NCI-H82 treated with DMSO at 0.1 percent for 48 hours (cell line): ENCODE measurements around the gene GPC6.
"Not testable (repeated sequence)": the region's sequence is repeated elsewhere in the genome, so short reads cannot be mapped to it uniquely, and the experiment has no call there.

Experiments used
- DNase-seq: peaks from one replicate; lab custom pipeline; 2025; ENCODE audit not compliant: unreplicated experiment; lab: John Stamatoyannopoulos, UW

Gene GPC6

DNA sequence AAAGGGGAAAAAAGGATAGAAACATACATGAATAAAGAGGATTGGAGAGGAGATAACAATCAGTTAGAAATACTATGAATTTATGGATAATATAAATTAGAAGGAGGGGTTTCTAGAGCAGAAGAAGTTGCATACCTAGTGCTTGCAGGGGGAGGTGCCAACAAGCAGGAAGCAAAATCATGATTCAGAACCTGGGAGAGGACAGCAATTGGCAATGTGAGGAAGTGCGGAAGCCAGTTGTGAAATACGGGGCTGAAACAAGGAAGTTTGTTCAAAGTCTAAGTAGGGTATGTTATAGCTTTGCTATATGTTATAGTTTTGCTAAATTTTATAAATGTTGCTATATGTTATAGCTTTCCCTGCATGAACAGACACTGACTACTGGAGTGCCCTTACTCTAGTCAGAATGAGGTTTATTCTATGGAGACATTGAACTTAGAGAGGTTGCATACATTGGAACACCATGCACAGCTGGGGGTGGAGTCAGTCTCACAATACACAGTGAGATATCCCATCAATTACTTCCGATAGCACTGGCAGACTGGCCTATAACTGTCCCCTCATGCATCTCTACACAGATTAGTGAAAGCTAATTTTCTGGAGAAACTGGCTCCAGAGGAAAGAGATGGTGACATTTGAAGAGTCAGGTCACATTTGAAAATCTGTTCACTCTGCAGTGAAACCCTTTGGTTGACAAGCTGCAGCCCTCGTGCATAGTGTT, 92.1 kb downstream of the GPC6 start:
- no peak for DNase-seq

GRCh38 chr13:93320942-93321341, 94.3 kb downstream of the GPC6 start:
- DNase-seq, result no peak

DNA sequence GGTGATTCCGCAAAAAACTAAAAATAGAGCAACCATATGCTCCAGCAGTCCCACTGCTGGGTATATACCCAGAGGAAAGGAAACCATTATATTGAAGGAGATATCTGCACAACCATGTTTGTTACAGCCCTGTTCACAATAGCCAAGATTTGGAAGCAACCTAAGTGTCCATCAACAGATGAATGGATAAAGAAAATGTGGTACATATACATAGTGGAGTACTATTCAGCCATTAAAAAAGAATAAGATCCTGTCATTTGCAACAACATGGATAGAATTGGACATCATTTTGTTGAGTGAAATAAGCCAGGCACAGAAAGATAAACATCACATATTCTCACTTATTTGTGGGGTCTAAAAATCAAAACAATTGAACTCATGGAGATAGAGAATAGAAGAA, 97.3 kb downstream of the GPC6 start:
- not testable (repeated sequence) for DNase-seq

DNA sequence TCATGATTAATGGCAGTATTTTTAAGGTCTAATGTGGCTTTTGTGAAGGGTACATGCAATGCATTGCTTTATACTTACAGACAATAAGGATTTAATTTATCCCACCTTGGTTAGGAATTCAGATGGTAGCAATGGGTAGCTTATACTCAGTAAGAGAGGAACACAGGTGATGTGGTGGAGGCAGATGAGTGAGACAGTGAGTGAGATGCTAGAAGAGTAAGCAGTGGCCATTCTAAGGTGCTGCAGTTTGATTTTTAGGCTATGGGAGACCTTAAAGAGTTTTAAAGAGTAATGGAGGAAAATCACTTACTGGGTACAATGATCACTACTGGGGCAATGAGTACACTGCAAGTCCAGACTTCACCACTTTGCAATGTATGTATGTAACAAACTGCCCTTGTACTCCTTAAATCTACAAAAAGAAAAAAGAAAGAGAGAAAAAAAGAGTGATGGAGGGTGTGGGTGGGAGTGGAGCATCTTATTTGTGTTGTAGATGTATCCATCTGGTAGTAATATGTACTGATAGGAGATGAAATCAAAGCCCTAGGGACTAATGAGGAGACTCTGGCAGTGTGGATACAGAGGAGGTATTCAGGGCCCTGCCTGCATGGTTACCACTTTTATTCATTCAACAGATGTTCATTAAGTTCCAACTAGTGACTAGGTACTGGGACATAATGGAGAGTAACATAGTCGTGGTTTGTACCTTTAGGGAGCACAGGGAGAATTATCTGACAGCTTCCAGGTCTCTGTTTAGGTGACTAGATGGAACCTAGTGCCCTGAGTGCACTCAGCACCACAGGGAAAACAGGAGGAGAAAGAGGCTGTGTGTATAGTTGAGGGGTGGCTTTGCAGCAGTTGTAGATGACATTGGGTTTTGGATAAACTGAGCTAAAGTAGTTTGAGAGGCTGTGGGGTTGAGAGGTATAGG, 99.0 kb downstream of the GPC6 start:
- no peak for DNase-seq

DNA sequence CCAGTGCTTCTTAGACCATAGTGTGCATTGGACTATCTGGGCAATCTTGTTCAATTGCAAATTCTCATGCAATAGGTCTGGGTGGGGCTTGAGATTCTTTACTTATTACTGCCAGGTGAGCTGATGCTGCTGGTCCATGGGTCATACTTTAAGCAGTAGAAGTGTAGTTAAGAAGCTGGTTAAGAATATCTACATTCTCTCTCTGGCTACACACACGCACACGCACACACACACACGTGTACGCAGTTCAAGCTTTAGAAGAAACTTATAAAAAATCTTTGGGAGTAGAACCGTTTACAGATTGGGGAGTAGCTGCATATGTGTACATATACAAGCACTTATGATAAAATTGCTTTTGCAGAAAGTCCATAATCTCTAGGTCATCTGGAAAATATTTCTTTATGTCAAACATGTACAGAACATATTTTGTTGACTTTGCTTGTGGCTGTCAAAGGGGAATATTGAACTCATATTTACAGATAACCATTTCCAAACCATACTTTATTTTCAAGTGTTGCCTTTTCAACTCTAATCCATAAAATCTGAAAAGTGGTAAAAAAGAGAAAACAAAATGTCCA, 99.7 kb downstream of the GPC6 start:
- no peak for DNase-seq

DNA sequence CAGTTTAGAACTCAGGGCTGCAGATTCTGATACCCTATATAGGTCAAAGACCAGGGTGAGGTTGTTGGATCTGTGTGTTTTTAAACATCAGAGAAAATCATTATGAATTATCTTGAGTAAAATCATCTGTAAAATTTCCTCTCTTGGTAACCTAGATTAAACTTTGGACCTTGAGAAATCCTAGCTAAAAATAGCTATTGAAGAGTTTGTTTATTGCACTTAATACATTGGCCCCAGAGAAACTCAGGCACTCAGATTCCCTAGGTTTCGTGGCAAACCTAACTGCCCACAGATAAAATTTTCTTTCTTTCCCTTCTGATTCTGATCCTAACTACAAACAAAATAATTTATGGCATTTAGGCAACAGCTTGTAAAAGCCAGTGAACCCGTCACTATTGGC, 102.3 kb downstream of the GPC6 start:
- no peak for DNase-seq

- DNase-seq, result no peak
Observed at GRCh38 chr13:93336728-93337127, 110.1 kb downstream of the GPC6 start.

DNA sequence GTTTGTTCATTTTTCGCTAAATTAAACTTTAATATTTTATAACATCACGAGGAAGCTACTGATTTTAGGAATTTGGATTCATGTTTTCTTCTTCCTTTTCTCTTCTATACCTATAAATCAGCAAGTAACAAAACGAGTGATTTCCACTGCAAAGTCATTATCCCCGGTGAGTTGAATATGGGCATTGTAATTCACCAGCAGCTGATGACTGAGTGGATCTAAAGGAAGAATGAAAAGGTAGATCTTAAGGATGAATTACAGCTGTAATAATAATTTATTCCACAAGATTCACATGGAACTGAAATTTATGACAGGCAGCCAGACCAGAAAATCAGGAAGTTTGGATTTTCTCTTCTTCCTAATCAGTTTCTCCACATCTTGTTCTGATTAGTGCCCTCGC, 111.4 kb downstream of the GPC6 start:
- no peak for DNase-seq

GRCh38 chr13:93338906-93339305, 112.3 kb downstream of the GPC6 start:
- no peak for DNase-seq

- no peak for DNase-seq
Observed at GRCh38 chr13:93339550-93339949, 112.9 kb downstream of the GPC6 start.

- no peak for DNase-seq
Observed at GRCh38 chr13:93341517-93341916, 114.9 kb downstream of the GPC6 start.

DNA sequence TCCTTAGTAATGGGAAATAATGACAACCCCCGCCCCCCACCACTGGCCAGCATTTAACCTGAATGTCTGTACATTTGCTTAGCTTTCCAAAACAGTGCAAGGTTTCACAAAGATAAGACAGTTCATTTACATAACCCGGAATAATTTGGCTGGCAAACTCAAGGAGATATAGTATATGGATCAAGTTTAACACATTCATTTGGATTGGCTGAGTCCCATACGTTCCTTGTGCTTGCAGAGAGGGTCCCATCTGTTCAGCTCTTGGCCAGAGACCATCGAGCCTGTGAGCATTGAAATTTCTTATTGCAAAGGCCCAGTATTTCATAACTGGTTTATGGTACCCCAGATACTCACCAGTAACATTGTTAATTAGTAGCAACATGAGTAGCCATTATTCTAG, 116.5 kb downstream of the GPC6 start:
- DNase-seq, result no peak

DNA sequence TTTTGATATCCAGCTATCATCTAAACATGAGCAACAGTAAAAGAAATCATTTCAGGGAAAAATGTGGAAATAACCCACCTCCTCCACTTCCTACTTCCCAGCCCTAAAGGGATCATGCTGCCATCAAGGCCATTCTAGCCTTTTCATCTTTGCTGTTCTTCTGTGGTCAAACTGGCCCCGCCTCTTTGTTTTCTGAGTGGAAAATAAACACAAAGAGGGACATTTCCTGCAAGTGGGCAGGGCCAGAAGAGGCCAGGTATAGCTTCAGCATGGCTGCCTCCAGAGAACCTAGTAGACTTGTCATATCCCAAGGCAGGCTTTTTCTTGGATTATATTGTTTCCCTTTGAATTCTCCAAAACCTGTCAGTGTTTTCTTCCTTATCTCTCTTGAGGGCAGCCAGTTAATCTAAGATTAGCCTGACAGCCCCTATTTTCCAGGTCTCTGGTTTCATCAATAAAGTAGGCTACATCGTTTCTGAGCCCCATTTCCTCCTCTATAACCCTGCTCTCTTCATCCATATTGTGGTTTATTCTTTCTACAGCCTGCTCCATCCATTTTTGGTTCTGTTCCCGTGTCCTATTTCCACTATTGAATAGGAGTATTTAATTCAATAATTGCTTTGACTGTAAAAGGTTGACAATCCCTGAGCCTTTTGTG, 117.6 kb downstream of the GPC6 start:
- peak; percentile 59 for DNase-seq

DNA sequence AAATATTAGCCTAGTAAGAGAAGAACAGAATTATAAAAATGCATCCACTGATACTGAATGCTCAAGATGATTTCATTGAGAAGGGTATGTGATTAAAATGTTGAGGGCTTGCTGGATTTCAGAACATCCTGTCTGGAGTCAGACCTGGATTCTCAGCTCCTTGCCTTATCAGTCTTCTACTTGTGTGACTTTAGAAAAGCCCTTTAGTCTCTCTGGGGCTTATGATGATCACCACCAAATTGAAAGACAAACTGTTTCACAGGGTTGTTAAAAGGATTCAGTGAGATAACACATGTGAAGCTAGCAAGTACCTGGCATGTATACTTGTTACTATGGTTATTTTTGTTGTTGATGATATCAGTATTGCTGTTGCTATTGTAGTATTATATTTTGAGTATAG, 118.4 kb downstream of the GPC6 start:
- peak; percentile 57 for DNase-seq

DNA sequence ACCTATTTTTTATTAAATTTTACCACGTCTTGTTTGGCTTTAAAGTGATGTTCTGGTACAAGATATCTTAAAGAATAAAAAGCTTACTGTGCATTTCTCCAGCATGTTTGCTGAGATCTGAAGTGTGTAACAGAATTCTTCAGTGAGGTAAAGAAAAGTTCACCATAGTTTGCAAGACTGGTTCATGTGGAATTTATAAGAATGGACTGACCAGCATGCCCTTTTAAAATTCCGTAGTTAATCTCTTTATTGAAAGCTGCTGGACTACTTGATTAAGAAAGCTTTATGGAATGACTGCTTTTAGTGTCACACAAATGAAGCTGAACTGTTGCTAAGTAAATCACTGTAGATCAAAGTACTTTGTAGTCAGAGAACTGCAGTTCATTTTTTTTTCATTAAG, 119.2 kb downstream of the GPC6 start:
- peak; percentile 63 for DNase-seq

DNA sequence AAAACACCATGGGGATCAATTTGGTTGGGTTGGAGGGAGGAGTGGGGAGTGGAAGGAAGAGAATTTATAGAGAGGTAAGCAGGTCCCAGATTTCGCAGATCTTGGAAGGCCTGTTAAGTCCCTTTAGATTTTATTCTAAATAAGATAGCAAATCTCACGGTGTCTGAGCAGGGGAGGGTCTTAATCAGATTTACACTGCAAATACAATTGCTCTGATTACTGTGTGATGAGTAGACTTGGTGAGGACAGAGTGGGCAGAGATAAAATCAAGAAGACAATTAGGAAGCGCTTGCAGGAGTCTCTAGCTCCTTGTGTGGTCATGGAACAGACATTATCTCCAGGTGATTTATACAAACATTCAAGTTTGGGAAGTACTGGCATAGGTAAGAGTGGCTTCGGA, 126.0 kb downstream of the GPC6 start:
- peak; percentile 74 for DNase-seq

GRCh38 chr13:93355094-93355493, 128.5 kb downstream of the GPC6 start:
- DNase-seq, result no peak

- no peak for DNase-seq
Observed at GRCh38 chr13:93356469-93356868, 129.9 kb downstream of the GPC6 start.

GRCh38 chr13:93360021-93360420, 133.4 kb downstream of the GPC6 start:
- no peak for DNase-seq

GRCh38 chr13:93361703-93362102, 135.1 kb downstream of the GPC6 start:
- DNase-seq, result no peak

GRCh38 chr13:93364166-93364565, 137.6 kb downstream of the GPC6 start:
- DNase-seq, result no peak
